Activated CD4-positive, alpha-beta T cell treated with anti-CD3 and anti-CD28 coated beads, Interleukin-2, amount 10 ng/mL, durations not matched to agents 24 days and 14 days (primary cell): ENCODE results near the gene FKBP5. TPM values are rescaled to one million over a fixed set of nuclear protein-coding genes. Genes with fewer than 3 reads are reported as not detected.
"Not testable (repeated sequence)": the region's sequence is repeated elsewhere in the genome, so short reads cannot be mapped to it uniquely, and the experiment has no call there.

Experiments
- DNase-seq: peaks from one replicate; pipeline ENCODE4 v3.0.0; 2022
- H3K27ac Mint-ChIP-seq: one replicate; pipeline ENCODE4 v1.8.0; 2022; ENCODE audit warnings: mild to moderate bottlenecking, mixed read lengths
- H3K27me3 Mint-ChIP-seq: one replicate; pipeline ENCODE4 v1.8.0; 2022; ENCODE audit warnings: mixed read lengths
- H3K36me3 Mint-ChIP-seq: one replicate; pipeline ENCODE4 v1.8.0; 2022; ENCODE audit warnings: low read depth, mild to moderate bottlenecking, mixed read lengths
- H3K4me1 Mint-ChIP-seq: one replicate; pipeline ENCODE4 v1.8.0; 2021; ENCODE audit warnings: mixed read lengths
- H3K4me3 Mint-ChIP-seq: one replicate; pipeline ENCODE4 v1.8.0; 2022; ENCODE audit warnings: mild to moderate bottlenecking, moderate library complexity, mixed read lengths
- H3K9me3 Mint-ChIP-seq: one replicate; pipeline ENCODE4 v1.8.0; 2021; ENCODE audit warnings: mixed read lengths
- intact Hi-C: fragments of 100-400 bp; cut with micrococcal nuclease; formaldehyde crosslinking; loops from one replicate; pipeline ENCODE4 v1.15.1; 2023
- total RNA-seq: library from RNA; stranded (reverse); gene quantifications from 2 replicates; pipeline ENCODE4 v1.2.3, GENCODE V29; 2022

FKBP5 gene
- total RNA-seq, 1 donor from 2014 or later = 85.1 TPM

DNA sequence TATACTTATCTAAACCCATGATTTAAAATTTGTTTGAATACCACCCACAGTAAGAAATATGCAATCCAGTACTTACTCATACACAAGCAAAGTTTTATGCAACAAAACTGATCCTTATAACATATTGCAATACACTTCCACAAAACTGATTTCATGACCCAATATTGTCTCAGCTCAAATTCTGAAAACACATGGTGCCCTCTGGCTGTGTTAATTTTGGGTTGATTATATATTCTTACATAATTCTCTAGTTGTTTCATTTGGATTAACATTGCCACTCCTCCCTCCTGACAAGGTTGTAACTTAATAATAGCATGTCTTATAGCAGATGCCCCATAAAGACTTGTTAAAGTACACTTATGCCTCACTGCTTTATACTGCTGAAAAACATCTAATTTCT is 103.1 kb downstream of the FKBP5 start:
- Mint-ChIP-seq H3K27me3 (no peaks in the 10 kb centered on the region), H3K4me1 (peaks cover 35% of the 10 kb centered on the region), H3K4me3 (no peak overlapping the region), H3K36me3 (peaks cover 37% of the 10 kb centered on the region), H3K27ac (peak overlapping the region; percentile 21), H3K9me3 (no peaks in the 10 kb centered on the region)
- no peak for DNase-seq
- intact Hi-C loops = no loop called here

DNA sequence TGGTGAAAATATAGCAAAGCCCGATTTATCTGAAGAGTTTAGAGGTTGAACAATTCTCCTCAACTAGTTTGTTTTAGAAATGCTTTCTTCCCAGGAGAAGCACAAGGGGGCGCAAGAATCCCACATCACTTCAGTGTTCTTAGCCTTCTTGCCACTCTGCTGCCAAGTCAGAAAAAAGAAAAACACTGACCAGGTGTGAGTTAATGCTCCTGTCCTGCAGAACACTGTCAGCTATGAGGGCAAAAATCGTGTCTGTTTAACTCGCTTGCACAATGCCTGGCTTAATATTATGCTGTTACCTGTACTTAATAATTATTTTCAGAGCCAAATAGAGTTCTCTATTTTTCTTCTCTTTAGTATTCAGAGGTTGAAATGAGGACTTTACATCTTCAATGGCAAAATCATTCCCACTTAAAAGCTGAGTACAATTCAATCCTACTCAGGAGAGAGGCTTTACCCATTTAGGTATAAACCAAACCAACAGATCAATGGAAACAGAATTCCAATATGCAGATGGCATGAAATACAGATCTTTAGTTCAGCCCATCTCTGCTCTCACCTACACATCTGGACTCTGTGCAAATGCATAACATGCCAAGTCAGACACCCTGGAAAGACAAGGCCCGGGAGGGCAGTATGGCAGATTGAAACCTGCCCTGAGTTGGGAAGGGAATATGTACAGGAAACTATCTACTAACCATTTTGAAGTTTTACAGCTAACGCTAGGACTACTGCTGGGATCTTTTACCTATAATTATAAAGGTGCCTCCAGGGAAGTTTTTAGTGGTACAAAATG is 104.6 kb downstream of the FKBP5 start:
- Mint-ChIP-seq H3K4me3 (no peak overlapping the region), H3K36me3 (peaks cover 28% of the 10 kb centered on the region), H3K27ac (no peak overlapping the region), H3K27me3 (no peaks in the 10 kb centered on the region), H3K4me1 (peaks cover 32% of the 10 kb centered on the region), H3K9me3 (no peaks in the 10 kb centered on the region)
- DNase-seq = peak; percentile 91
- intact Hi-C loops = loop anchor here (1.0 to 5.0 kb wide), 5 partner anchors 40 to 153 kb away; partner anchors contain the start of gene ARMC12

DNA sequence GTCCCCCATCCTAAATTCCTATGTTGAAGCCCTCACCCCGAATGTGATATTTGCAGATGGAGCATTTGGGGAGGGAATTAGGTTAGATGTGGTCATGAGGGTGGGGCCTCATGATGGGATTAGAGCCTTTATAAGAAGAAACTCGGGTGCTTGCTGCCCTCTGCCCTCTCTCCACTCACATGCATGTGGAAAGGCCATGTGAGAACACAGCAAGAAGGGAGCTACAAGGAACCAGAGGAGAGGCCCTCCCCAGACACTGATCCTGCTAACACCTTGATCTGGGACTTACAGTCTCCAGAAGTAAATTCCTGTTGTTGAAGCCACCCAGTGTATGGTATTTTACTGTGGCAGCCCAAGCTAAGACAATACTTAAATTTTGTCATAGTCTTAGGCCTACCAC is 106.4 kb downstream of the FKBP5 start:
- no peak overlapping the region for H3K27ac Mint-ChIP-seq

DNA sequence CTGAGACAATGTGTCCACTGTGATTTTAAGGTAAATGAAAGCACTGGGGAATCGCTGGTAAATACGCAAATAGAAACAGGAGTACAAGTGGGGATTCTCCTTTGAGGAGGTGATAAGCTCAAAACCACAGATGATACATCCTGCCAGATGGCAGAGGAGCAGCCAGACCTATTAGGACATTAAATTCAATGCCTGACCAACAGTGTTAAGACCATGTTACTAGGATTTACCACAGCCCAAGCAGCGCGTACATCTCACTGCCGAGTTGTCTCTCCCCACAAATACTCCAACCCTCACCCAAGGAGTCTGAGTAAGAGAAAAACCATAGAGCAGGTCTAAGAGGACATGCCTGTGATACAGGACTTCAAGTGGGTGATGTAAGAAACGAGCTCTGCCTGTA is 107.1 kb downstream of the FKBP5 start:
- Mint-ChIP-seq H3K27me3 (no peaks in the 10 kb centered on the region), H3K4me1 (peaks cover 30% of the 10 kb centered on the region), H3K36me3 (peaks cover 29% of the 10 kb centered on the region), H3K4me3 (no peak overlapping the region), H3K27ac (peak overlapping the region; percentile 66), H3K9me3 (no peaks in the 10 kb centered on the region)
- intact Hi-C loops = loop anchor here (2.0 to 5.0 kb wide), 2 partner anchors 59 to 105 kb away; no protein-coding TSS in a partner anchor
- DNase-seq = no peak

More for the DNA sequence above, 106.4 kb downstream of the FKBP5 start:
- no peak for DNase-seq
- intact Hi-C loops = loop anchor here (2.0 to 5.0 kb wide), 2 partner anchors 60 to 104 kb away; no protein-coding TSS in a partner anchor
- H3K4me1 Mint-ChIP-seq = peaks cover 32% of the 10 kb centered on the region
- H3K4me3 Mint-ChIP-seq = no peak overlapping the region
- no peaks in the 10 kb centered on the region for H3K9me3 Mint-ChIP-seq
- peaks cover 27% of the 10 kb centered on the region for H3K36me3 Mint-ChIP-seq
- no peaks in the 10 kb centered on the region for H3K27me3 Mint-ChIP-seq

DNA sequence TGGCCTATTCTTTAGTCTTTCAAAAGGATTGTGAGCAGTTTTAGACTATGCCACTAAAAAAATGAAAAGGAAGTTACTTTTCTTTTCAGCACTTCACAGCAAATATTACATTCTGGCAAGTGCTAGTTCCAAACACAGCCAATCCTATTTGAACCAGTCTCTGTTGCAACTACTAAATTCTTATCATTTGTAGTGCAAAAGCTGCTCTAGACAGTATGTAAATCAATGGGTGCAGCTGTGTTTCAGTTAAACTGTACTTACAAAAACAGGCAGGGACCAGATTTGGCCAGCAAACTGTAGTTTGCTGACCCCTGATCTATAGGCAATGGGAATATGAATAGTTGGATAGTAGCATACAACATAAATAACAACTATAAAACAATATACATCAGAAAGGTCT is 107.9 kb downstream of the FKBP5 start:
- peaks cover 25% of the 10 kb centered on the region for H3K36me3 Mint-ChIP-seq
- intact Hi-C loops = loop anchor here (5.0 kb wide), 1 partner anchor 59 kb away; no protein-coding TSS in a partner anchor

DNA sequence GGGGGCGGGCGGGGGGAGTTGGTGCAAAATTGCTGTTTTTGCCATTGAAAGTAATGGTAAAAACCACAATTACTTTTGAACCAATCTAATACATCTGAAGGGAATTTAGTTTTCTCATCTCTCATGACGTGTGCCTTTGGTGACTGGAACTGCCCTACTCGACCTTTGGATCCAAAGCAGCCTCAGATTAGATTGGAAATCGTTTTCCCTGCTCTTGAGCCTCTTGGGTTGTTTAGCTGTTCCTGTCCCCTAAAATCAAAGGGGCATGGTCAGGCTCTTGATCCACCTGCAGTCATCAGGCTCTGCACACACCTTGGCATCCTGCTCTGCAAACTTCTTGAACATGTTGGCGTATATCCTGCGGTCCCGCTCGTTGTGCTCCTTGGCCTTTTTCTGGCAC is 112.0 kb downstream of the FKBP5 start:
- Mint-ChIP-seq H3K27me3 (no peaks in the 10 kb centered on the region), H3K4me3 (no peak overlapping the region), H3K27ac (no peak overlapping the region), H3K4me1 (peaks cover 5% of the 10 kb centered on the region), H3K9me3 (no peaks in the 10 kb centered on the region), H3K36me3 (peaks cover 37% of the 10 kb centered on the region)
- DNase-seq = no peak
- intact Hi-C loops = no loop called here

More for the DNA sequence above, 107.9 kb downstream of the FKBP5 start:
- Mint-ChIP-seq H3K4me3 (no peak overlapping the region), H3K9me3 (no peaks in the 10 kb centered on the region), H3K27me3 (no peaks in the 10 kb centered on the region), H3K27ac (no peak overlapping the region), H3K4me1 (peaks cover 23% of the 10 kb centered on the region)
- no peak for DNase-seq

DNA sequence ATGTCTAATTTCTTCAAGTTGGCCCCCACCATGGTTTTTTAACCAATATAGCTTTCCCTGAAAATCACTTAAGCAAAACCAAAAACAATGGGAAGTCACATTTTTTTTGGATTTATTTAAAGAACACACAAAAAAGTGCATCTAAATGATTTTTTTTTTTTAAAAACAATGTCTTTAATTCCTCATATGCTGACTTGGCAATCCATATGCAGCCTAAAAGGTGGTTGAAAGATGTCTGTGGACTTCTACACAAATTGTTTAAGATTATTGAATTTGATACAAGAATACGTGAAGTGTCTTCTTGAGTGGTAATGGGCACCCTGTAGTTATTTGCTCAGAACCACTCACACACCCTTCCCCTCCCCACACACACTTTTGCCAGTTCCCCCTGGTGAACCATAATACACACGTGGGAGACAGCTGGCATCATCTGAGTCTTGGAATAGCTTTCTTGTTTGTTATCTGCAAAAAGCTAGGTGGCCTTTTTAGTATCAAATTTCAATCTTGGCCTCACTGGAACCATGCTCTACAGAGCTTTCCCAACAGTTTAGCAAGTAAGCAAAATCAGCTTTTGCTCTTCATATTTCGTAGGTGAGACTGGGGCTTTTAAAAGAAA is 115.1 kb downstream of the FKBP5 start:
- no peak overlapping the region for H3K4me3 Mint-ChIP-seq
- intact Hi-C loops = no loop called here
- peaks cover 34% of the 10 kb centered on the region for H3K36me3 Mint-ChIP-seq
- no peak overlapping the region for H3K27ac Mint-ChIP-seq
- no peak for DNase-seq
- peaks cover 2% of the 10 kb centered on the region for H3K4me1 Mint-ChIP-seq
- H3K27me3 Mint-ChIP-seq = no peaks in the 10 kb centered on the region
- H3K9me3 Mint-ChIP-seq = no peaks in the 10 kb centered on the region

DNA sequence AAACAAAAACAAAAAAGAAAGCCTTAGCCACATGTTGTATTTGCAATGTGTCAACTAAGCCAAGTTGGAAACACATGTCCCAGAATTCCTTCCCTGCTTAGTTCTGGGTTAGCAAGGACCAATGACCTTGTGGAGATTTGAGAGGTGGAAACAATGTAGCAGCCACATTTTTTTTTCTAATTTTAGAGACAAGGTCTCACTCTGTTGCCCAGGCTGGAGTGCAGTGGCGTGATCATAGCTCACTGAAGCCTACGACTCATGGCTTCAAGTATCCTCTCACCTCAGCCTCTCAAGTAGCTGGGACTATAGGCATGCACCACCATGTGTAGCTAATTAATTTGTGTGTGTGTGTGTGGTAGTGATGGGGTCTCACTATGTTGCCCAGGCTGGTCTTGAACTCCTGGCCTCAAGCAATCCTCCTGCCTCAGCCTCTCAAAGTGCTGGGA is 117.8 kb downstream of the FKBP5 start:
- H3K4me1 Mint-ChIP-seq, H3K27ac Mint-ChIP-seq, intact Hi-C loops, H3K4me3 Mint-ChIP-seq, DNase-seq, H3K27me3 Mint-ChIP-seq, H3K9me3 Mint-ChIP-seq: not testable (repeated sequence)
- peaks cover 25% of the 10 kb centered on the region for H3K36me3 Mint-ChIP-seq

DNA sequence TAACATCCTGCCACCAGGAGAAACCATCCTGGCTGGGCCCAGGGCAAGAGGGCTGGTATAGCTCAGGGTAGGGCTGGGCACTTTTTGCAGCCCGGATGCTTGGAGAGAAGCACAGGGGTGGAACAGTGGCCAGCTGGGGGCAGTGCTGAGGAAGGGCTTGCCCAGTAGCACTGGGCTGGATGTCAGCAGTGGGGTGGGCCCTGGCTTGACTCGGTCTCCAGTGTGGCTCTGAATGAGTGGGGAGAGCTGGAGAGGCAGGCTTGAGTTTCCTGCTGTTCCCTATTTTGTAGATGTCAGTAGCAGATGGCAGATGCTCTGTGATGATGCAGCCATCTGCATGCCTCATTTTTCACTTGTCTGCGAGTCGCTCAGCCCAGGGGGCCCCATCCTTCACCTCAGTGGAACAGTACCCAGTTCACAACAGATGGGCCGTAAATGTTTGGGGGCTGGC is 119.7 kb downstream of the FKBP5 start:
- H3K4me1 Mint-ChIP-seq = no peaks in the 10 kb centered on the region
- peaks cover 14% of the 10 kb centered on the region for H3K36me3 Mint-ChIP-seq
- intact Hi-C loops = no loop called here
- peaks cover 18% of the 10 kb centered on the region for H3K27me3 Mint-ChIP-seq
- H3K9me3 Mint-ChIP-seq = no peaks in the 10 kb centered on the region
- peak; percentile 77 for DNase-seq
- no peak overlapping the region for H3K27ac Mint-ChIP-seq
- H3K4me3 Mint-ChIP-seq = no peak overlapping the region

DNA sequence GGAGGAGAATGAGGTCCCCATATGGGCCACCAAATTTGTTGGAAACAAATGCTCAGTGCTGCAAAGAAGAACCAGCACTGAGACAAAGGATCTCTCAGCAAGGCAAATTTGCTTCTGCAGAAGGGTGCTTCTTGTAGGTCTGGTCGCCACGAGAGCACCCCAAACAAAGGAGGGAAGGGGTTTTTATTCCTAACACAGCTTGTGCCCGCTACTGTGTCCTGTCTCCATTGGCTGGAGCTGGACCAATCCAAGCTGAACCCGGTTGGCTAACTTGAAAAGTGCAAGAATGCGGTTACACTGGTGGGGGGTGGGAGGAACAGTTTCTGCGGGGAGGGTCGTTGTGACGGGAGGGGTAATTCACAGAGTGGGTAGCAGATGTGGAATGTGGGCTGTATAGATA is 121.9 kb downstream of the FKBP5 start:
- Mint-ChIP-seq H3K4me3 (no peak overlapping the region), H3K27me3 (peaks cover 26% of the 10 kb centered on the region), H3K4me1 (no peaks in the 10 kb centered on the region), H3K9me3 (no peaks in the 10 kb centered on the region), H3K27ac (no peak overlapping the region), H3K36me3 (peaks cover 3% of the 10 kb centered on the region)
- DNase-seq = no peak
- intact Hi-C loops = no loop called here

DNA sequence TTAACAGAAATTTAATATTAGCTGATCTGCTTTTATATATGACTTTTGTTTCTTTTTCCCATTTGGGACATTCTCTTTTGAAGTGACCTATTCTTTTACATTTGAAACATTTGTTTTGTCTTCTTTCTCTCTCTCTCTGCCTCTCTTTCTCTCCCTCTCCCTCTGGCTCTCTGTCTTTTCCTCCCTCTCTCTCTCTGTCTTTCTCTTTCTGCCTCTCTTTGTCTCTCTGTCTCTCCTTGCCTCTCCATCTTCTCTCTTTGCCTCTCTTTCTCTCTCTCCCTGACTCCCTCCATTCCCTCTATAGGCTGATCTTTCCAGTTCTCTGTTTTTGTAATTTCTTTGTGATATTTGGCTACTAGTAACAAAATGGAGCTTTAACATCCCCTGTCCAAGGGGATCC is 124.0 kb downstream of the FKBP5 start:
- H3K27ac Mint-ChIP-seq = no peak overlapping the region

DNA sequence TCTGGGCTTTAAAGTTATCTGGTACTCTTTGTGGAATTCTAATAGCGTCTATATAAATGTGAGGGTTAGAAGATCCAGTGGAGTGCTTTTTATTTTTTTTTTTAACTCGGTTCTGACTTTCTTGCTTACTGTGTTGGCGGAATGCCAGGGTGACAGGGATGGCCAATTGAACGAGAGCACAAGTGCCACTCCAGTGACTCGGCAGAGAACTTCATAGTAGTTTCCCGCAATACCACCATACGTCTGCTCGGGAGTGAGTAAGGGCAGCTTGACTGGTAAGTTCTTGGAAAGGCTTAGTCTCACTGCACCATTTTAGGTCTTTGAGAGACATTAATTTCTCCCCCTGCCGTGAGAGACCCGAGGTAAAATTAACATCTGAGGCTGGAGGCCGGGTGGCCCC is 126.7 kb downstream of the FKBP5 start:
- Mint-ChIP-seq H3K27me3 (peaks cover 27% of the 10 kb centered on the region), H3K36me3 (no peaks in the 10 kb centered on the region), H3K4me1 (no peaks in the 10 kb centered on the region), H3K9me3 (no peaks in the 10 kb centered on the region), H3K4me3 (no peak overlapping the region), H3K27ac (no peak overlapping the region)
- intact Hi-C loops = no loop called here
- DNase-seq = no peak

More for the DNA sequence above, 124.0 kb downstream of the FKBP5 start:
- no peaks in the 10 kb centered on the region for H3K36me3 Mint-ChIP-seq
- intact Hi-C loops = no loop called here
- H3K9me3 Mint-ChIP-seq = no peaks in the 10 kb centered on the region
- no peak overlapping the region for H3K4me3 Mint-ChIP-seq
- no peak for DNase-seq
- peaks cover 26% of the 10 kb centered on the region for H3K27me3 Mint-ChIP-seq
- H3K4me1 Mint-ChIP-seq = no peaks in the 10 kb centered on the region

DNA sequence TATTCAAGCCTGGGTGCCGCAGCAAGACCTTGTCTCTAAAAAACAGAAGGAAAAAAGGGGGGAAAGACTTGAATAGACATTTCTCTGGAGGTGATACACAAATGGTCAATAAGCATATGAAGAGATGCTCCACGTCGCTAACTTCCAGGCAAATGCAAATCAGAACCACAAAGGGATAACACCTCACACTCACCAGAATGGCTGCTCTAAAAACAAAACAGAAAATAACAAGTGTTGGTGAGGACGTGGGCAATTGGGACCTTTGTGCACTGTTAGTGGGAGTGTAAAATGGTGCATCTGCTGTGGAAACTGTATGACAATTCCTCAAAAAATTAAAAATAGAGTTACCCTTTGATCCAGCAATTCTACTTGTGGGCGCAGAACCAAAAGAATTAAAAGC is 127.6 kb downstream of the FKBP5 start:
- Mint-ChIP-seq H3K27ac (no peak overlapping the region), H3K9me3 (no peaks in the 10 kb centered on the region), H3K36me3 (no peaks in the 10 kb centered on the region), H3K27me3 (peaks cover 25% of the 10 kb centered on the region), H3K4me1 (no peaks in the 10 kb centered on the region), H3K4me3 (no peak overlapping the region)
- intact Hi-C loops = no loop called here
- DNase-seq = no peak

DNA sequence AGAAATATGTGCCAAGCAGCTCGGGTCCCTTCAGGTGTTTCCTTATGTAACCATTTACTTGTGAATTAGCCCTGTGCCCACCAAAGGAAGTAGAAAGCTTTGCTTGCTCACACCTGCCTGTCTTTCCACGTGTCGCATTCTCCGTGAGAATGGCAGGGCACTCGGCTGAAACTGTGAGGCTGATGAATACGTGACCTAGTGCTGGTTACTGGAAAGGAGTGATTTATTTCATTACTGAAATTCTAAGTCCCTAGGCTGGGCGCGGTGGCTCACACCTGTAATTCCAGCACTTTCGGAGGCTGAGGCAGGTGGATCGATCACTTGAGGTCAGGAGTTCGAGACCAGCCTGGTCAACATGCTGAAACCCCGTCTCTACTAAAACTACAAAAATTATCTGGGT is 130.1 kb downstream of the FKBP5 start:
- Mint-ChIP-seq H3K4me3 (no peak overlapping the region), H3K27me3 (peaks cover 8% of the 10 kb centered on the region), H3K4me1 (no peaks in the 10 kb centered on the region), H3K36me3 (no peaks in the 10 kb centered on the region), H3K27ac (no peak overlapping the region), H3K9me3 (no peaks in the 10 kb centered on the region)
- no peak for DNase-seq
- intact Hi-C loops = no loop called here
